Epithelial cell of esophagus (primary cell): Measurements from ENCODE around the gene MRPL40.

Source experiments
- DNase-seq: peaks from one replicate; pipeline ENCODE4 v3.0.0; 2010; ENCODE audit warnings: low read depth
- H3K4me3 ChIP-seq: 2 replicates; pipeline ENCODE4 v1.5.1; 2011; ENCODE audit warnings: mild to moderate bottlenecking, low read length, control low read depth
- CTCF ChIP-seq: IDR thresholded peaks from 2 replicates; pipeline ENCODE4 v1.5.1; 2011; ENCODE audit warnings: low read depth, mild to moderate bottlenecking, low read length, control low read depth, inconsistent platforms; ENCODE audit not compliant: insufficient read depth; ENCODE audit errors: missing control alignments

MRPL40 gene

DNA sequence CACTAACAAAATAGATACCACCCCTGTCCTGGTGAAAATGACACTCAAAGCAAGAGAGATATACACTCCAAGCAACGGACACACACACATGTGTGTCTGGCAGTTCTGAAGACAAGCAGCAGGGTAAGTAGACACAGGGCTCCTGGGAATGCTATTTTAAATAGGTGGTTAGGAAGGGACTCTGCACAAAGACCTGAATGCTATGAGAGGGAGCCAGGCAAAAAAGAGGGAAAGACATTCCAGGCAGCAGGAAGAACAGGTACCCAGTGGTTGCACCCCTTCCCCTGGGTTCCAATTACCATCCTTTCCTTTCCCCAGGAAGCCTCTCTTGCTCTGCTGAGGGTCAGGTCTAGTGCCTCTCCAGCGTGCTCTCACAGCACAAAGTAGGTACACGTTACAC, 43.7 kb downstream of the MRPL40 start:
- no peak for TF ChIP-seq CTCF
- DNase-seq: no peak
- no peak overlapping the region for H3K4me3 ChIP-seq

GRCh38 chr22:19477321-19478044, 45.1 kb downstream of the MRPL40 start:
- H3K4me3 ChIP-seq: peak overlapping the region; percentile 87
- no peak for DNase-seq
- TF ChIP-seq CTCF: peak; percentile 28

DNA sequence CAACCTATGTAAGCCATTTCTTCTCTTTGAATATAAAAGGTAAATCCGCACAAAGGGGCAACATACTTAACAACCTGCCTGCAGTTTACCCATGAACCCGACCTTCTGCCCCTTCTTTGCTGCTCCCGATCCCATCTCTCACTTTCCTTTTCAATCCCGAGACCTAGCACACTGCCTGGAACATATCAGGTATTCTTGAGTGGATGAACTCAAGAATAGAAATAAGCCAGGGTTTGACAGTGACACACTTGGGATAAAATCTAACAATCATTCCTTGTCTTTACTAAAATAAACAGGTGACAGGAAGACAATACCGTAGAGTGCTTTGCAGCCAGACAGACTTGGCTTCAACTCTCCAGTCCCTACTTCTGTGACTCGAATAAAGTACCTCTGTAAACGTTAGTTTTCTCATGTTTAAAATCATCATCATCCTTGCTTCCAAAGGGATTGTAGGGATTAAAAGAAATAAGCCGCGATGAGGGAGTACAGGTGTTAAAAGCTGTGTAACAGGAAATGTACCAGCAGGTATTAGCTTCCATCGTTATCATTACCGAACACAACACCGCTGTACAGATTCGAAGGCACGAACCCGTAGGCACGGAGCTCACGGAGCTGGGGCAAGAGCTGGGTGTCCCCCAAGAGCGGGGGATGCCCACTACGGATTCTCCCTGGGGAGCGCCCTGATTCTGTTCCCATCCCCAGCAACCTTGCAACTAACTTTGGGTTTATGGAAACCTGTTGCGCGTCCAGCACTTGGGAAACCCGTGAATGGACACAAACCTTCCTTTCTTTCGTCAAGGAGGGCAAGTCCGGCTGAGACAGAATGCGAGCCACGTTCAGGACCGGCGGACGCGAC, 45.9 kb downstream of the MRPL40 start:
- no peak for TF ChIP-seq CTCF
- DNase-seq: no peak

DNA sequence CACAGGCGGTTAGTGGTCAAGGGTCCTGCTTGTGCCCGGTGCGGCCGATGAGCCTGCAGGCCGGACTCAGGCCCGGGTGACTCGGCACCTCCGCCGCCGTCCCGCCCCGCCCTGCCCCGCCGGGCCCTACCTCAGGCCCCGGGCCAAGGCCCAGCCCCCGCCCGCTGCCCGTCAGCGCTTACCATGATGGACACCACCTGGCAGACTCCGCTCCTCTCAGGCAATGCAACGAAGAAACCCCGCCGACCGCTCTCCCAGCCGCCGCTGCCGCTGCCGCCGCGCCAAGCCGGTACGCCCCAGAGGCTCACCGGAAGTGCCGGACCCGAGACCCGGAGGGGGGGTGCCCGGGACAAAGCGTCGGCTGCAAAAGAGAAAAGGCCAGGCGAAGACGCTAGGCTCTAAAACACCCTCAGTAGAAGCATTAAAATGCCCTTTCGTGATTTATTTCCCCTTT, 46.6 kb downstream of the MRPL40 start, which contains the start of gene UFD1:
UFD1 (minus strand) TSS at position 293 of the 454 bp plus-strand sequence; CDS start at position 185, 108 bp downstream.
- H3K4me3 ChIP-seq: peak within 1 kb of the TSS; percentile 87
- peak; percentile 84 for DNase-seq
- no peak for TF ChIP-seq CTCF

More for the DNA sequence above, 45.9 kb downstream of the MRPL40 start:
- peak overlapping the region; percentile 87 for H3K4me3 ChIP-seq

DNA sequence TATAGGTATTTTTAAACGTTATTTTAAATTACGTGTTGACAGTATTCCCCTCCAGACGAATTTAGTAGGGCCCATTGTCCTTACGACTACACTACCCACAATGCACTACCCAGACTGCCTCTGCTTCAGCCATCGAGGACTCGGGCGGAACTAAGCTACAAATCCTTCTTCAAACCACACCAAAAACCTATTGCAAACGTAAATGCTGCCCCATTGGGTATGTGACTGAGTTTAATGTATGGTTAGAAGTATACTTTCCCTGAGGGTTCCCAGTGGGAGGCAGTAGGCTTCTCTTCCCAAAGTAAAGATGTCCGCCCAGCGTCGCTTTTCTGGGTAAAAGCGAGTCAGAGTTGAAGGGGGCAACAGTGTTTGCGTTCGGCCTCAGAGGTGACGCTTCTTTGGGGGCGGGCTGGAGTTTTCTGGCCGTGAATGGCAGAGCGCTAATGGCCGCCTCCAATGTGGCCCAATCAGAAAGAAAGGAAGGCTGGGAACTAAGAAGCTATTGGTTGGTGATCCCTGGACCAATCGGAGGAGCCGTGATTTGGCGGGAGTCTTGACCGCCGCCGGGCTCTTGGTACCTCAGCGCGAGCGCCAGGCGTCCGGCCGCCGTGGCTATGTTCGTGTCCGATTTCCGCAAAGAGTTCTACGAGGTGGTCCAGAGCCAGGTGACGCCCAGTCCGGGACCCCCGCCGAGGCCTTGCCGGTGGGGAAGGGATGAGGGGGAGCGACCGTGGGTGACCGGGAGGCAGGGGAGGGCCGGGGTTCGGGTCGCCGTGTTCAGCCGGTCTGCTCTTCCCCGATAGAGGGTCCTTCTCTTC, 47.2 kb downstream of the MRPL40 start, which contains the start of gene CDC45:
CDC45 (plus strand) TSS at position 566 of the 818 bp plus-strand sequence; CDS start at position 615, 49 bp downstream.
- peak within 1 kb of the TSS; percentile 87 for H3K4me3 ChIP-seq
- no peak for TF ChIP-seq CTCF
- DNase-seq: peak; percentile 99

GRCh38 chr22:19480173-19480568, 47.8 kb downstream of the MRPL40 start:
- peak overlapping the region; percentile 87 for H3K4me3 ChIP-seq
- TF ChIP-seq CTCF: no peak
- DNase-seq: no peak
